Ovary (tissue), 3 donors: ENCODE measurements around the gene ZNF14.
"Not testable (repeated sequence)": the region's sequence is repeated elsewhere in the genome, so short reads cannot be mapped to it uniquely, and the experiment has no call there.

ENCODE experiments used
- CTCF ChIP-seq, 3 donors: fragments of 450-650 bp in 2 of 3; fragments of 200-600 bp in 1 of 3; IDR thresholded peaks; one replicate each; pipeline versions ENCODE4 v1.5.1 to v1.8.0; 2016 to 2022; ENCODE audit warnings: antibody characterized with exemption in 3 of 3, mild to moderate bottlenecking in 1 of 3
- EP300 ChIP-seq: sonication (generic); formaldehyde crosslinking; IDR thresholded peaks from one replicate; pipeline ENCODE4 v1.6.1; 2017; ENCODE audit warnings: antibody characterized with exemption
- POLR2A ChIP-seq: fragments of 450-650 bp; IDR thresholded peaks from one replicate; pipeline ENCODE4 v1.6.1; 2017; ENCODE audit warnings: antibody characterized with exemption, mild to moderate bottlenecking, moderate library complexity
- donor health status: DM: no; HTN: no; CAD: no.

- not testable (repeated sequence) for TF ChIP-seq CTCF (IDR thresholded peaks at IDR 0.05); POLR2A; EP300
Observed at GRCh38 chr19:19781791-19782190, 48.9 kb upstream of the ZNF14 start.
